GM12878 (cell line): ENCODE data around the gene CCDC27. TPM values are rescaled to one million over a fixed set of nuclear protein-coding genes. Genes with fewer than 3 reads are reported as not detected.

ENCODE experiments used
- ATAC-seq: fragments of 200-7000 bp; cut with Tn5 transposase; 3 replicates; pipeline ENCODE4 v1.9.1; 2020; ENCODE audit warnings: mild to moderate bottlenecking, moderate library complexity
- BruUV-seq: library from RNA; stranded (reverse); fragments of 400-500 nt; replicated peaks from 2 replicates; lab custom pipeline; 2021; lab: Mats Ljungman, UMichigan
- CTCF ChIA-PET: fragments of 300-600 bp; sonication (Branson Sonifier 250); formaldehyde crosslinking; extraction: SDS; loops from one replicate; lab custom pipeline; 2021; ENCODE audit warnings: inconsistent platforms; lab: Yijun Ruan, JAX
- POLR2A ChIA-PET: fragments of 350-600 bp; formaldehyde crosslinking; extraction: SDS; loops from one replicate; lab custom pipeline; 2021; ENCODE audit warnings: inconsistent platforms; lab: Charles Lee
- RAD21 ChIA-PET: fragments of 300-600 bp; sonication (Branson Sonifier 250); formaldehyde crosslinking; loops from one replicate; lab custom pipeline; 2023; ENCODE audit warnings: antibody characterized with exemption; ENCODE audit not compliant: unreplicated experiment; lab: Charles Lee
- SMC1A ChIA-PET: fragments of 300-600 bp; sonication (Branson Sonifier 250); formaldehyde crosslinking; loops from one replicate; lab custom pipeline; 2023; ENCODE audit not compliant: unreplicated experiment, uncharacterized antibody; lab: Charles Lee
- DNase-seq: peaks from one replicate; pipeline ENCODE4 v3.0.0-alpha.2; 2011; ENCODE audit warnings: low read depth, low spot score
- FAIRE-seq: peaks from 3 replicates; lab custom pipeline; 2011; peaks lifted over from hg19 to GRCh38; lab: Jason Lieb, UNC
- H2AFZ ChIP-seq: 2 replicates; pipeline ENCODE4 v1.6.0; 2011; ENCODE audit warnings: low read depth, low read length, control low read depth; ENCODE audit not compliant: control insufficient read depth
- H3K27ac ChIP-seq: 2 replicates; pipeline ENCODE4 v1.5.1; 2011; ENCODE audit warnings: control low read depth; ENCODE audit not compliant: control insufficient read depth, insufficient read depth
- H3K27me3 ChIP-seq, 2 experiments: replicated peaks in 1 of 2; 2 replicates each; pipeline versions ENCODE4 v1.6.0 to v1.6.1; 2011; ENCODE audit warnings: low read length in 1 of 2; ENCODE audit not compliant: control insufficient read depth in 2 of 2, insufficient read depth in 2 of 2
- H3K36me3 ChIP-seq, 2 experiments: 2 replicates each; pipeline ENCODE4 v1.5.1; 2011; ENCODE audit warnings: low read length in 1 of 2; ENCODE audit not compliant: control insufficient read depth in 2 of 2, insufficient read depth in 2 of 2
- H3K4me1 ChIP-seq: 2 replicates; pipeline ENCODE4 v1.6.1; 2011; ENCODE audit warnings: mild to moderate bottlenecking, low read length, moderate library complexity, mixed read lengths; ENCODE audit not compliant: control insufficient read depth, insufficient read depth
- H3K4me2 ChIP-seq: 2 replicates; pipeline ENCODE4 v1.6.0; 2011; ENCODE audit warnings: control low read depth; ENCODE audit not compliant: control insufficient read depth, insufficient read depth
- H3K4me3 ChIP-seq: fragments of 200-600 bp; sonication (generic); 2 replicates; pipeline ENCODE4 v1.5.1; 2016
- H3K79me2 ChIP-seq: 2 replicates; pipeline ENCODE4 v1.6.0; 2011; ENCODE audit warnings: low read length; ENCODE audit not compliant: control insufficient read depth, insufficient read depth
- H3K9ac ChIP-seq: 2 replicates; pipeline ENCODE4 v1.8.0; 2011; ENCODE audit warnings: low read length, control low read depth, mixed read lengths; ENCODE audit not compliant: control insufficient read depth, insufficient read depth
- H3K9me3 ChIP-seq: replicated peaks from 3 replicates; pipeline ENCODE4 v1.5.1; 2011; ENCODE audit warnings: mild to moderate bottlenecking, low read length; ENCODE audit not compliant: control insufficient read depth, insufficient read depth
- H4K20me1 ChIP-seq: 2 replicates; pipeline ENCODE4 v1.6.0; 2011; ENCODE audit not compliant: control insufficient read depth, insufficient read depth
- BCL3 ChIP-seq: IDR thresholded peaks from 2 replicates; pipeline ENCODE4 v1.6.1; 2011; ENCODE audit warnings: borderline replicate concordance, low read depth, mild to moderate bottlenecking, moderate library complexity, low read length; ENCODE audit not compliant: insufficient read depth, poor library complexity, severe bottlenecking
- BMI1 ChIP-seq: fragments of 450-650 bp; IDR thresholded peaks from 2 replicates; pipeline ENCODE4 v1.6.1; 2016; ENCODE audit warnings: mild to moderate bottlenecking, moderate library complexity, borderline replicate concordance
- BRCA1 ChIP-seq: IDR thresholded peaks from 2 replicates; pipeline ENCODE4 v1.6.1; 2011; ENCODE audit warnings: low read depth, low read length, improper control_type of control experiment
- CBX3 ChIP-seq: fragments of 200-600 bp; sonication (generic); IDR thresholded peaks from 2 replicates; pipeline ENCODE4 v1.6.1; 2016; ENCODE audit warnings: low read depth, borderline replicate concordance
- EGR1 ChIP-seq, 2 experiments: IDR thresholded peaks; 1 replicate in 1 of 2; 2 replicates in 1 of 2; pipeline ENCODE4 v1.6.1; 2011 to 2012; ENCODE audit warnings: low read depth in 2 of 2, low read length in 2 of 2, borderline replicate concordance in 1 of 2, mild to moderate bottlenecking in 1 of 2, moderate library complexity in 1 of 2
- EZH2 ChIP-seq: IDR thresholded peaks from 2 replicates; pipeline ENCODE4 v1.6.1; 2012; ENCODE audit warnings: low read depth, mild to moderate bottlenecking, control low read depth, inconsistent platforms, low read length, borderline replicate concordance; ENCODE audit not compliant: control insufficient read depth
- FOS ChIP-seq: IDR thresholded peaks from 3 replicates; pipeline ENCODE4 v1.6.1; 2011; ENCODE audit warnings: borderline replicate concordance; ENCODE audit not compliant: insufficient read length; ENCODE audit errors: extremely low read depth
- HDAC2 ChIP-seq: fragments of 200-600 bp; sonication (generic); IDR thresholded peaks from 2 replicates; pipeline ENCODE4 v1.6.1; 2017
- IKZF2 ChIP-seq, 2 experiments: fragments of 450-650 bp; IDR thresholded peaks; 2 replicates each; pipeline ENCODE4 v1.6.1; 2017; ENCODE audit warnings: mild to moderate bottlenecking in 2 of 2, moderate library complexity in 2 of 2
- MYB ChIP-seq: fragments of 150-350 bp; IDR thresholded peaks from 2 replicates; pipeline ENCODE4 v1.6.1; 2014; ENCODE audit warnings: mild to moderate bottlenecking, low read depth, low read length, borderline replicate concordance
- NFIC ChIP-seq: IDR thresholded peaks from 2 replicates; pipeline ENCODE4 v1.6.1; 2012; ENCODE audit warnings: low read depth, mild to moderate bottlenecking, inconsistent platforms, low read length, moderate library complexity
- NR2C1 ChIP-seq: fragments of 450-650 bp; IDR thresholded peaks from 2 replicates; pipeline ENCODE4 v1.6.1; 2017; ENCODE audit warnings: antibody characterized with exemption, mild to moderate bottlenecking, moderate library complexity
- NR2F1 ChIP-seq: fragments of 450-650 bp; conservative IDR thresholded peaks from 2 replicates; pipeline ENCODE4 v1.6.1; 2017; ENCODE audit warnings: mild to moderate bottlenecking
- POLR2AphosphoS2 ChIP-seq: IDR thresholded peaks from 2 replicates; pipeline ENCODE4 v1.6.1; 2011; ENCODE audit warnings: low read depth, mild to moderate bottlenecking, low read length, improper control_type of control experiment, moderate library complexity
- PRDM15 ChIP-seq: fragments of 450-650 bp; formaldehyde crosslinking; IDR thresholded peaks from 2 replicates; pipeline ENCODE4 v1.4.0; 2020; ENCODE audit warnings: mild to moderate bottlenecking, moderate library complexity
- TBL1XR1 ChIP-seq: IDR thresholded peaks from 2 replicates; pipeline ENCODE4 v1.6.1; 2012; ENCODE audit warnings: low read depth, low read length, improper control_type of control experiment
- WGBS: methylation state at CpG from one replicate; pipeline ENCODE4 v1.1.6; 2016; ENCODE audit warnings: low lambda C conversion rate; ENCODE audit not compliant: insufficient replicate concordance, insufficient coverage; ENCODE audit errors: missing lambda C conversion rate; 5-methylcytosine and 5-hydroxymethylcytosine counted together
- in situ Hi-C: fragments of 300-500 bp; cut with MboI; formaldehyde crosslinking; loops from 9 replicates; pipeline ENCODE4 v1.14.3; 2018; ENCODE audit warnings: mixed read lengths
- intact Hi-C: fragments of 100-400 bp; cut with micrococcal nuclease; formaldehyde crosslinking; loops from one replicate; pipeline ENCODE4 v1.14.2; 2022; ENCODE audit not compliant: unreplicated experiment
- polyA plus RNA-seq, 11 experiments: library from polyadenylated mRNA; depleted of rRNA in 4 of 11; unstranded in 6 of 11; stranded (reverse) in 5 of 11; fragments of >200 nt; fragmentation: Nextera tagmentation in 4 of 11; fragmentation: Illumina TruSeq in 1 of 11; extraction: Ambion mirVana in 4 of 11; extraction: Trizol in 1 of 11; gene quantifications; 1 replicate in 1 of 11; 2 replicates in 10 of 11; pipeline versions ENCODE4 v1.2.1 to v1.2.3, GENCODE V29; 2011 to 2016; ENCODE audit warnings: inconsistent platforms in 2 of 11, missing spikeins in 2 of 11, low read depth in 1 of 11
- total RNA-seq, 4 experiments: library from RNA; depleted of rRNA in 3 of 4; stranded (reverse); fragments of >200 nt in 3 of 4; fragmentation: Illumina TruSeq in 1 of 4; extraction: Trizol in 1 of 4; gene quantifications; 2 replicates each; pipeline versions ENCODE4 v1.2.1 to v1.2.3, GENCODE V29; 2013 to 2021

Gene CCDC27
- total and polyA plus RNA-seq, 10 of the 15 experiments (the other 5 are each of a cell fraction or from before 2014, with no cell fraction given) = 0.05 TPM; not detected in 9

GRCh38 chr1:3725366-3725765 is 26.9 kb upstream of the CCDC27 start:
- ChIA-PET POLR2A (no interaction called here), CTCF (interaction anchor here (1.0 to 1.9 kb wide), 8 partner anchors 10 to 105 kb away, joined by 3 to 30 read pairs (median 7); no protein-coding TSS in a partner anchor), SMC1A (interaction anchor here (0.6 to 1.5 kb wide), 5 partner anchors 47 to 290 kb away, joined by 3 to 10 read pairs (median 3); no protein-coding TSS in a partner anchor), RAD21 (interaction anchor here (1.4 kb wide), 1 partner anchor 105 kb away, joined by 12 read pairs; no protein-coding TSS in a partner anchor)
- H2AFZ ChIP-seq = no peak overlapping the region
- DNase-seq (no peak), FAIRE-seq (no peak), ATAC-seq (no peak)
- no peaks in the 10 kb centered on the region for H3K4me1 ChIP-seq
- no peak overlapping the region for H3K9ac ChIP-seq
- no peak overlapping the region for H3K4me3 ChIP-seq
- TF ChIP-seq NFIC (no peak), HDAC2 (no peak), CBX3 (no peak), FOS (no peak), TBL1XR1 (no peak), POLR2AphosphoS2 (no peak), MYB (no peak), NR2C1 (no peak), BRCA1 (no peak), BMI1 (no peak), EGR1 (IDR thresholded peaks at IDR 0.05; ENCODE audit: borderline replicate concordance in 1 of 2, low read depth in 2 of 2, low read length in 2 of 2) (no peak), NR2F1 (no peak), IKZF2 (IDR thresholded peaks at IDR 0.05) (no peak), BCL3 (no peak), PRDM15 (CRISPR knock-in tag) (no peak), EZH2 (no peak)
- no peaks in the 10 kb centered on the region for H3K27me3 ChIP-seq
- 100% methylated on average over 2 of the region's 2 CpGs for WGBS
- BruUV-seq = no TSS peak
- H3K4me2 ChIP-seq = no peak overlapping the region
- in situ Hi-C loops = no loop called here
- no peaks in the 10 kb centered on the region for H3K9me3 ChIP-seq
- no peaks in the 10 kb centered on the region for H4K20me1 ChIP-seq
- H3K79me2 ChIP-seq = no peaks in the 10 kb centered on the region
- intact Hi-C loops = no loop called here
- no peak overlapping the region for H3K27ac ChIP-seq
- H3K36me3 ChIP-seq = peaks cover 0 to 13% of the 10 kb centered on the region in 2 experiments; a peak in 2 of 4 replicates
